NCI-H2227 treated with DMSO at 0.1 percent for 48 hours (cell line): Measurements from ENCODE around the gene HAUS1.
"Not testable (repeated sequence)": the region's sequence is repeated elsewhere in the genome, so short reads cannot be mapped to it uniquely, and the experiment has no call there.

Source experiments
- DNase-seq: peaks from one replicate; lab custom pipeline; 2025; lab: John Stamatoyannopoulos, UW

HAUS1 gene

GRCh38 chr18:46104128-46104911 lies at the start of gene HAUS1:
TSS of gene HAUS1 (plus strand) at chr18:46104385. CDS start at chr18:46104412, 27 bp downstream.
- peak; percentile 97 for DNase-seq

- no peak for DNase-seq
Measured at GRCh38 chr18:46054956-46055837, 49.0 kb upstream of the HAUS1 start.

GRCh38 chr18:46055838-46056230 lies 48.4 kb upstream of the HAUS1 start:
- no peak for DNase-seq

- DNase-seq = no peak
Measured at GRCh38 chr18:46060359-46060841, 43.8 kb upstream of the HAUS1 start.

GRCh38 chr18:46061387-46061786 lies 42.8 kb upstream of the HAUS1 start:
- no peak for DNase-seq

GRCh38 chr18:46061796-46062195 lies 42.4 kb upstream of the HAUS1 start:
- no peak for DNase-seq

GRCh38 chr18:46062781-46063180 lies 41.4 kb upstream of the HAUS1 start:
- no peak for DNase-seq

GRCh38 chr18:46067438-46068007 lies 36.7 kb upstream of the HAUS1 start:
- no peak for DNase-seq

- DNase-seq = no peak
Measured at GRCh38 chr18:46068763-46069162, 35.4 kb upstream of the HAUS1 start.

- DNase-seq = no peak
Measured at GRCh38 chr18:46069524-46069923, 34.7 kb upstream of the HAUS1 start.

- no peak for DNase-seq
Measured at GRCh38 chr18:46070232-46070631, 34.0 kb upstream of the HAUS1 start.

- no peak for DNase-seq
Measured at GRCh38 chr18:46070815-46071652, 33.2 kb upstream of the HAUS1 start.

- DNase-seq = no peak
Measured at GRCh38 chr18:46071653-46072375, 32.4 kb upstream of the HAUS1 start, which contains the start of gene PSTPIP2. TSS of gene PSTPIP2 (minus strand) at chr18:46072260. CDS start at chr18:46072188, 72 bp downstream.

GRCh38 chr18:46072376-46072867 lies 31.8 kb upstream of the HAUS1 start:
- DNase-seq = no peak

- no peak for DNase-seq
Measured at GRCh38 chr18:46072959-46073358, 31.2 kb upstream of the HAUS1 start.

GRCh38 chr18:46073474-46074331 lies 30.5 kb upstream of the HAUS1 start:
- peak; percentile 77 for DNase-seq

- DNase-seq = no peak
Measured at GRCh38 chr18:46079336-46079735, 24.8 kb upstream of the HAUS1 start.

GRCh38 chr18:46080156-46080555 lies 24.0 kb upstream of the HAUS1 start:
- DNase-seq = no peak

- DNase-seq = no peak
Measured at GRCh38 chr18:46084431-46084830, 19.8 kb upstream of the HAUS1 start.

- not testable (repeated sequence) for DNase-seq
Measured at GRCh38 chr18:46088501-46088900, 15.7 kb upstream of the HAUS1 start.
